ENCODE results near the gene ARMC2.

ARMC2 gene

DNA sequence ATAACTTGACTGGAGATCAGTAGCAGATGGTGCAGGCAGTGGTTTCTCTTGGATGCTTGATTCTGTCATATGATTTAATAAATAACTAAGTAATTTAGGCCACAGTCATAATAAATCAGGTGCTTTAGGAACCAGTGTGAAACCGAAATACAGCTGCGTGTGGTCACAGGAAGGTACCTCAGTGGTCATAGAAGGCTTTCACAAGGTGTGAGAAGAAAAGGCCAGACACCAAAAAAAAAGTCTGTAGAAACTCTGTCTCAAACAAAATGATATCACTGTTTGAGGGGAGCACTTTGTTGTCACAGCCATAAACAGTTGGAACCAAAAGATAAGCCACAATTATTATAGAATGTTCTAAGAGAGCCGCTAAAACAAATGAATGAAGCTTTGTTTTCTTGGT lies 56.5 kb downstream of the ARMC2 start:
- TF ChIP-seq, protein P1, sequence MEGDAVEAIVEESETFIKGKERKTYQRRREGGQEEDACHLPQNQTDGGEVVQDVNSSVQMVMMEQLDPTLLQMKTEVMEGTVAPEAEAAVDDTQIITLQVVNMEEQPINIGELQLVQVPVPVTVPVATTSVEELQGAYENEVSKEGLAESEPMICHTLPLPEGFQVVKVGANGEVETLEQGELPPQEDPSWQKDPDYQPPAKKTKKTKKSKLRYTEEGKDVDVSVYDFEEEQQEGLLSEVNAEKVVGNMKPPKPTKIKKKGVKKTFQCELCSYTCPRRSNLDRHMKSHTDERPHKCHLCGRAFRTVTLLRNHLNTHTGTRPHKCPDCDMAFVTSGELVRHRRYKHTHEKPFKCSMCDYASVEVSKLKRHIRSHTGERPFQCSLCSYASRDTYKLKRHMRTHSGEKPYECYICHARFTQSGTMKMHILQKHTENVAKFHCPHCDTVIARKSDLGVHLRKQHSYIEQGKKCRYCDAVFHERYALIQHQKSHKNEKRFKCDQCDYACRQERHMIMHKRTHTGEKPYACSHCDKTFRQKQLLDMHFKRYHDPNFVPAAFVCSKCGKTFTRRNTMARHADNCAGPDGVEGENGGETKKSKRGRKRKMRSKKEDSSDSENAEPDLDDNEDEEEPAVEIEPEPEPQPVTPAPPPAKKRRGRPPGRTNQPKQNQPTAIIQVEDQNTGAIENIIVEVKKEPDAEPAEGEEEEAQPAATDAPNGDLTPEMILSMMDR (IDR thresholded peaks at IDR 0.05) = no peak
- H3K27ac ChIP-seq = no peak overlapping the region
- DNase-seq (ENCODE audit: low spot score) = no peak

DNA sequence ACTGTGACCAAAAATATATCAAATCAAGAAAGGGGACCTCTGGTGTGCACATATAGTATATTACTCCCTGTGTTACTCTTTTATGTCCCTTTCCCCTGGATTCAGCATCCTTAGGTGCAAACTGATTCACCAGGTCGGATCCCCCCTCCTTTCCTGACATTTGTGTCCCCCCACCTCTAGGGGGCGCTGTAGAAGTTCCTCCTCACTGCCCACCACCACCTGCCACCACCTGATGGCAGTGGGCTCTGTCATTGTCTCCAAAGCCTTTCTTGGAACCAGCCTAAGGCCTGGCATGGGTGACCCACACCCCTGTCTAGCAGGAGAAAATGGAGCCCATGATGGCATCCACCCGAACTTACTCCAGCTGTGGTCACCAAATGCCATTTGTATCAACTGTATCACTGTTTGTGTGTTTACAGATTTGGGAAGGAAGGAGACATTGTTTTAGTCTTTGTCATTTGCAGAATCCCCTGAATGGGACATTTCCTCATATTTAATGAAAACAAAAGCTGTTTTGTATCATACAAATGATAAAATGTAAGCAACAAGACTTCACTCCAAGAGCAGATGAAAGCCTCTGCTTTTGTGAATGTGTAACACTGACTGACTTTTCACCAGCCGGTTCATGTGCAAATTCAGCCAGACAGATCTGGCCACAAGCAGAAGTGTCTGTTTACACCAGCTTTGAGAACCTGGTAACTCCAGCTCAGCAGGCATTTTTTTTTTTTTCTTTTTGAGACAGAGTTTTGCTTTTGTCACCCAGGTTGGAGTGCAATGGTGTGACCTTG lies 66.2 kb downstream of the ARMC2 start:
- TF ChIP-seq, protein P1 (IDR thresholded peaks at IDR 0.05) = no peak
- Histone ChIP-seq H3K27ac (peak overlapping the region in 1 of 2 donors; percentile 40), H3K4me3 (no peak overlapping the region)
- no peak for DNase-seq (ENCODE audit: low spot score)

More for the DNA sequence above, 56.5 kb downstream of the ARMC2 start:
- H3K4me3 ChIP-seq = no peak overlapping the region

DNA sequence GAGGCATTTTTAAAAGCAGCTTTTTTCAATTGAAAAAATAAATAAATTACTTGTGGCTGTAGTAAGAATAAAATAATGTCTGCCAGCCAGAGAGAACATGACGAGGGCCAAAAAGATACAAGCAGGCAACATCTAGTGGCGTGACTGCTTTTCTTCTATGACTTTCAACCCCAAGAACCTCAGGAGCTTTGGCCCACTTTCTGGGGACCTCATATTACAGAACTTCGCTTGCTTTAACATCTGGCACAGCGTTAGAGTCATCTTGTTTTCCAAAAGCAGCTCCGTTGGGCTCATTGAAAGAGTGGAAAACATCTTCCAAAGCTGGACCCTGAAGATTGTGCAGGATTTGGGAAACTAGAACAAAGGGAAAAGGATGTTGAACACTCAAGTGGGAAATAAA lies 67.0 kb downstream of the ARMC2 start:
- TF ChIP-seq, protein P1 (IDR thresholded peaks at IDR 0.05) = no peak
- no peak for DNase-seq (ENCODE audit: low spot score)
- no peak overlapping the region for H3K4me3 ChIP-seq
- no peak overlapping the region for H3K27ac ChIP-seq

DNA sequence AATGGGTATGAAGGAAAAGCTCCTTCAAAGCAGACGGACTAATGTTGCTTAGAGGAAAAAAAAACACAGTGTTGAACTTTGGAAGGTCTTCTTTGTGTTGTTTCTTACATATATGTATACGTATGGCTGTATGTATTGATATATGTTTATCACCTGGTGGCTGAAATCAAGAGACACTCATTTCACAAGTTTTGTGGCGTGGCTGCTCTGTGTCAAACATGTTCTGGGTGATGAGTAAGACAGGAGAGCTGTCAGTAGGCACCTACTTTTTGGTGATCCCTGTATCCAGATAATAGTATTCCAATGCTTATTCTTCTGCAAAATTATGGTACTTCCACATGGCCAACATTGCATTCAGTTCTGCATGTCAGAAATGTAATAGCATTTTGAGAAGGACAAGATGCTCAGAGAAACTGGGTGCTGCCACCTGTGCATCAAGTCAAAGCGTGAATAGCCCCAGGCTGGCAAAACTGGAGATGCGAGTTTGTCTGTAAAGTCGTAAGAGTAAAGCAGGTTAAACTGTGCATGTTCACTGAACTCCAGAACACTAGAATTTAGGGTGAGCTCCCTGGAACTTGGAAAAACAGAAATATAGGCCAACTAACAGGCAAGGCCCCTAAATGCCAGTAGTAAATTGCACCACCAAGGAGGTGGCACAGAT lies 67.9 kb downstream of the ARMC2 start:
- TF ChIP-seq, protein P1 (IDR thresholded peaks at IDR 0.05) = no peak
- DNase-seq (ENCODE audit: low spot score) = no peak

DNA sequence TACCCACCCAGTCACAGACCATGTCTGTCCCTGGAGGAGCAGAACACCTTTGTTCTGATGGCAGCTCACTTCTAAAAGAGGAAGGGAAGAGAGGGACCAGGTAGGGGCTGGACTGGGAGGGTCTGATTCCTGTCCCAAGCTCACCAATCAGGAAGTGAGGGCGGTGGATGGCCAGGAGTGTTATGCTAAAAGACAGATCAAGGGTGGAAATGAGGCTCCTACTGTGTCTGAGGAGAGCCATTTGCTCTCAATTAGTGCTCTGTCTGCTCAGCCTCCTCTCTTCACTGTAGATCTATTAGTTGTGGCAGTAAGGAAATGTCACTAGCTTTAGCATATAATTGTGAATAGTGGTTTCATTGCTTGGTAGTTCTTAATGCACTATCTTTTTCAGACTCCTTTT lies 72.5 kb downstream of the ARMC2 start:
- no peak overlapping the region for H3K4me3 ChIP-seq
- DNase-seq (ENCODE audit: low spot score) = no peak
- TF ChIP-seq, protein P1 (IDR thresholded peaks at IDR 0.05) = no peak
- peak overlapping the region in 1 of 2 donors; percentile 52 for H3K27ac ChIP-seq

More for the DNA sequence above, 67.9 kb downstream of the ARMC2 start:
- H3K27ac ChIP-seq = no peak overlapping the region
- H3K4me3 ChIP-seq = no peak overlapping the region

DNA sequence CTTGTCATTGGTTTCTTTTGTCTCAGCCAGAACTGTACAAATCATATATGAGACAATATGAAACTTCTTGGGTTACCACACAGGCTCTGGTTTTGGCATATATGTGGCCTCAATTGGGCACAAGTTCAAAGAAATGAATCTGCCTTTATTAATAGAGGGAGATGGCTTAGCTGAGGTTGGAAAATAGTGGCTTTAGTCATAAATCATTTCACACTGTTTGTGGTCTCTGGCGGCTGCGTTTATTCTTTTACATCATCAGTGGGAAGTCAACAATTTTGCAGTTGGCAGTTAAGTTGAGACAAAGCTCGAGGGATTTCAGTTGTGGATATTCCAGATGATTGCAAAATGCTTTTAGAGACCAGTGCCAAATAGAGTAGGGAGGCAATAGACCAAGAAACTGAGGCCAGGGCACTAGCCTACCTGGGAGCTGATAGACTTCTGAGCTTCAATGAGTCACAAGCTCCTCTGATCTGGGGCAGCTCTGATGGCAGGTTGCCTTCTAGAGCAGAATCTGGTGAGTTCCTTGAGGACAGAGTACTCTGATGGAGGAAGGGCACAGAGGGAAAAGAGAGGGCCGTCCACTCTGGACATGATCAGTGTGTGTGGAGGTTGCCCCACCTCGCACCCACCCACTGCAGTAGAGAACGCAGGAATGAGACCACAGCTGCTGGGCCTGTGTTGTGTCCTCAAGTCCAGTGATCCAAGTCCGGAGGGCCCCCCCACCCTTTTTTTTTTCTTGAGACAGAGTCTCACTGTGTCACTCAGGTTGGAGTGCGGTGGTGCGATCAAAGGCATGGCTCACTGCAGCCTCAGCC lies 73.5 kb downstream of the ARMC2 start:
- no peak for DNase-seq (ENCODE audit: low spot score)
- no peak overlapping the region for H3K4me3 ChIP-seq
- TF ChIP-seq, protein P1 (IDR thresholded peaks at IDR 0.05) = no peak
- peak overlapping the region; percentile 32 to 67 for H3K27ac ChIP-seq

Data from coronary artery (tissue), 2 donors.